Measurements from ENCODE around the gene IVD. TPM values are rescaled to one million over a fixed set of nuclear protein-coding genes. Genes with fewer than 3 reads are reported as not detected.

Gene IVD
- total and polyA plus RNA-seq, 2 of the 4 experiments (the other 2 are of a cell fraction) = 31.7 to 41.1 TPM

DNA sequence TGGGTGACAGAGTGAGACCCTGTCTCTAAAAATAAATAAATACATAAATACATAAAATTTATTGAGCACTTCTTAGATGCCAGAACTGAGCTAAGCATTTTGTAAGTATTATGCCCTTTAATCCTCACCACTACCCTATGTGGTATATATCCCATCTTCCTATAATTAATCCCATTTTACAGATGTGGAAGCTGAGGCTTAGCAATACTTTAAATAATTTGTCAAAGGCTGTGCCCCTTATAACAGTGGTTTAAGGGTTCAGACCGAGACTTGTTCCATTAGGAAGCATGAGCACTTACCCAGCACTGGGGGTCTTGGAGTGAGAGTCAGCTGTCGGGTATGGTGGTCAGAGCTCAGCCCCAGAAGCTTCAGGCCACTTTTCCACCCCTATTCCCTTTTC lies 57.7 kb downstream of the IVD start:
- intact Hi-C loops (cut with micrococcal nuclease) = no loop called here

More for the DNA sequence above, 57.7 kb downstream of the IVD start:
- Histone ChIP-seq H3K4me1 (ENCODE audit: control insufficient read depth, insufficient read depth, low read length) (no peaks in the 10 kb centered on the region), H4K8ac (ENCODE audit: low read depth in 2 of 2, low read length in 2 of 2) (no peak overlapping the region), H2BK5ac (ENCODE audit: low read depth, low read length, poor library complexity, severe bottlenecking) (no peak overlapping the region), H3K18ac (ENCODE audit: low read depth, low read length) (no peak overlapping the region), H3K4me3 (ENCODE audit: insufficient read depth, low read depth, low read length) (no peak overlapping the region), H3K79me1 (ENCODE audit: low read depth in 1 of 2, low read length in 2 of 2) (peaks cover 8 to 33% of the 10 kb centered on the region in 2 experiments; a peak in 3 of 4 replicates), H3K23ac (ENCODE audit: low read depth, low read length) (no peak overlapping the region), H2BK15ac (ENCODE audit: low read depth, low read length) (no peak overlapping the region), H2BK120ac (ENCODE audit: low read depth, low read length) (no peak overlapping the region), H3K56ac (ENCODE audit: extremely low read depth, insufficient read depth, low read length) (no peak overlapping the region), H3K27me3 (ENCODE audit: control insufficient read depth, insufficient read depth, low read length) (no peaks in the 10 kb centered on the region), H4K20me1 (ENCODE audit: insufficient read depth, low read length) (peaks cover 25% of the 10 kb centered on the region; the same call in 1 of the 2 replicates), H2BK20ac (ENCODE audit: low read depth, low read length) (no peak overlapping the region), H2AK9ac (replicated peaks; ENCODE audit: low read depth, low read length, poor library complexity) (no peak overlapping the region), H3K4me2 (ENCODE audit: low read depth, low read length) (no peak overlapping the region), H4K5ac (ENCODE audit: low read depth, low read length) (no peak overlapping the region), H3K9ac (ENCODE audit: low read depth, low read length) (no peak overlapping the region), H3K27ac (ENCODE audit: insufficient read depth, low read length) (no peak overlapping the region), H3K4ac (ENCODE audit: low read depth, low read length) (no peak overlapping the region), H3K9me3 (ENCODE audit: control insufficient read depth, insufficient read depth, low read length) (no peaks in the 10 kb centered on the region), H4K91ac (ENCODE audit: insufficient read depth, low read depth, low read length) (no peak overlapping the region), H3K36me3 (ENCODE audit: control insufficient read depth, insufficient read depth, low read length) (peaks cover 51% of the 10 kb centered on the region), H2AK5ac (ENCODE audit: low read depth, low read length) (no peak overlapping the region), H3K9me1 (ENCODE audit: insufficient read depth, low read length) (no peaks in the 10 kb centered on the region; the same call in 1 of the 2 replicates), H2AFZ (replicated peaks; ENCODE audit: low read length, poor library complexity) (no peak overlapping the region), H3K14ac (replicated peaks; ENCODE audit: low read depth, low read length) (no peak overlapping the region)
- no CpG with 5 or more reads among the region's 2 CpGs for WGBS, 2 experiments (ENCODE audit: extremely low coverage in 2 of 2, insufficient read length in 1 of 2)
- CTCF ChIA-PET = interaction anchor here (0.9 kb wide), 1 partner anchor 11 kb away, joined by 3 read pairs; no protein-coding TSS in a partner anchor
- no TSS peak for BruUV-seq (replicated peaks)
- dilution Hi-C loops (cut with HindIII; ENCODE audit: low sequenced_read_pairs, unreplicated experiment) = no loop called here
- in situ Hi-C loops (cut with MboI; ENCODE audit: low sequenced_read_pairs) = no loop called here
- POLR2A ChIA-PET (ENCODE audit: unreplicated experiment) = no interaction called here
- TF ChIP-seq, protein P1, sequence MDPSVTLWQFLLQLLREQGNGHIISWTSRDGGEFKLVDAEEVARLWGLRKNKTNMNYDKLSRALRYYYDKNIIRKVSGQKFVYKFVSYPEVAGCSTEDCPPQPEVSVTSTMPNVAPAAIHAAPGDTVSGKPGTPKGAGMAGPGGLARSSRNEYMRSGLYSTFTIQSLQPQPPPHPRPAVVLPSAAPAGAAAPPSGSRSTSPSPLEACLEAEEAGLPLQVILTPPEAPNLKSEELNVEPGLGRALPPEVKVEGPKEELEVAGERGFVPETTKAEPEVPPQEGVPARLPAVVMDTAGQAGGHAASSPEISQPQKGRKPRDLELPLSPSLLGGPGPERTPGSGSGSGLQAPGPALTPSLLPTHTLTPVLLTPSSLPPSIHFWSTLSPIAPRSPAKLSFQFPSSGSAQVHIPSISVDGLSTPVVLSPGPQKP (IDR thresholded peaks at IDR 0.05; ENCODE audit: borderline replicate concordance, low read depth, low read length) = no peak
- TF ChIP-seq SMC3 (IDR thresholded peaks at IDR 0.05; ENCODE audit: low read depth, low read length) (no peak), RFX5 (IDR thresholded peaks at IDR 0.05; ENCODE audit: low read depth, low read length) (no peak), MXI1 (IDR thresholded peaks at IDR 0.05; ENCODE audit: borderline replicate concordance, low read depth, low read length) (no peak), BHLHE40 (IDR thresholded peaks at IDR 0.05; ENCODE audit: low read depth, low read length) (no peak), RAD21 (IDR thresholded peaks at IDR 0.05; ENCODE audit: low read length) (no peak), FOS (IDR thresholded peaks at IDR 0.05; ENCODE audit: low read depth, low read length) (no peak), POLR2A (IDR thresholded peaks at IDR 0.05; ENCODE audit: low read depth, low read length) (no peak), CEBPB (IDR thresholded peaks at IDR 0.05; ENCODE audit: low read depth, low read length) (no peak), NFE2L2 (IDR thresholded peaks at IDR 0.05; ENCODE audit: low read depth, low read length) (no peak), MAZ (IDR thresholded peaks at IDR 0.05; ENCODE audit: borderline replicate concordance, low read depth, low read length) (no peak), CHD1 (IDR thresholded peaks at IDR 0.05; ENCODE audit: low read depth, low read length) (no peak), MAFK (IDR thresholded peaks at IDR 0.05; ENCODE audit: low read depth, low read length) (no peak), RCOR1 (IDR thresholded peaks at IDR 0.05; ENCODE audit: insufficient replicate concordance, low read length) (no peak)
- TF ChIP-seq, protein P2, sequence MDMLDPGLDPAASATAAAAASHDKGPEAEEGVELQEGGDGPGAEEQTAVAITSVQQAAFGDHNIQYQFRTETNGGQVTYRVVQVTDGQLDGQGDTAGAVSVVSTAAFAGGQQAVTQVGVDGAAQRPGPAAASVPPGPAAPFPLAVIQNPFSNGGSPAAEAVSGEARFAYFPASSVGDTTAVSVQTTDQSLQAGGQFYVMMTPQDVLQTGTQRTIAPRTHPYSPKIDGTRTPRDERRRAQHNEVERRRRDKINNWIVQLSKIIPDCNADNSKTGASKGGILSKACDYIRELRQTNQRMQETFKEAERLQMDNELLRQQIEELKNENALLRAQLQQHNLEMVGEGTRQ (IDR thresholded peaks at IDR 0.05; ENCODE audit: low read depth, low read length) = no peak
- TF ChIP-seq, protein P3, sequence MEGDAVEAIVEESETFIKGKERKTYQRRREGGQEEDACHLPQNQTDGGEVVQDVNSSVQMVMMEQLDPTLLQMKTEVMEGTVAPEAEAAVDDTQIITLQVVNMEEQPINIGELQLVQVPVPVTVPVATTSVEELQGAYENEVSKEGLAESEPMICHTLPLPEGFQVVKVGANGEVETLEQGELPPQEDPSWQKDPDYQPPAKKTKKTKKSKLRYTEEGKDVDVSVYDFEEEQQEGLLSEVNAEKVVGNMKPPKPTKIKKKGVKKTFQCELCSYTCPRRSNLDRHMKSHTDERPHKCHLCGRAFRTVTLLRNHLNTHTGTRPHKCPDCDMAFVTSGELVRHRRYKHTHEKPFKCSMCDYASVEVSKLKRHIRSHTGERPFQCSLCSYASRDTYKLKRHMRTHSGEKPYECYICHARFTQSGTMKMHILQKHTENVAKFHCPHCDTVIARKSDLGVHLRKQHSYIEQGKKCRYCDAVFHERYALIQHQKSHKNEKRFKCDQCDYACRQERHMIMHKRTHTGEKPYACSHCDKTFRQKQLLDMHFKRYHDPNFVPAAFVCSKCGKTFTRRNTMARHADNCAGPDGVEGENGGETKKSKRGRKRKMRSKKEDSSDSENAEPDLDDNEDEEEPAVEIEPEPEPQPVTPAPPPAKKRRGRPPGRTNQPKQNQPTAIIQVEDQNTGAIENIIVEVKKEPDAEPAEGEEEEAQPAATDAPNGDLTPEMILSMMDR (conservative IDR thresholded peaks at IDR 0.05; ENCODE audit: low read depth, low read length) = no peak
- ATAC-seq (ENCODE audit: low read depth) = no peak
- no peak for DNase-seq

Data from IMR-90 (cell line).